ENCODE data around the gene RASGEF1B. TPM values are rescaled to one million over a fixed set of nuclear protein-coding genes. Genes with fewer than 3 reads are reported as not detected.

RASGEF1B gene
- total RNA-seq, 1 experiment from 2014 or later: 1.4 TPM

- no TSS peak for BruUV-seq (replicated peaks)
Observed at GRCh38 chr4:81389720-81390119, 82.0 kb downstream of the RASGEF1B start.

GRCh38 chr4:81380437-81380836 lies 91.3 kb downstream of the RASGEF1B start:
- Histone ChIP-seq H3K4me3 (ENCODE audit: low read length) (no peak overlapping the region), H3K9me2 (replicated peaks; ENCODE audit: low read length) (no peaks in the 10 kb centered on the region), H3K9ac (ENCODE audit: low read length) (no peak overlapping the region), H3K27ac (ENCODE audit: low read length) (no peak overlapping the region), H3K36me3 (ENCODE audit: low read depth, low read length) (no peaks in the 10 kb centered on the region), H3K27me3 (ENCODE audit: low read length) (peaks cover 20% of the 10 kb centered on the region; the same call in 1 of the 2 replicates), H3K4me1 (ENCODE audit: insufficient read depth, low read length) (no peaks in the 10 kb centered on the region), H3K9me3 (ENCODE audit: low read length) (no peaks in the 10 kb centered on the region), H3K79me2 (ENCODE audit: low read length) (no peaks in the 10 kb centered on the region), H3K4me2 (ENCODE audit: low read length) (no peak overlapping the region), H4K20me1 (ENCODE audit: low read length) (no peaks in the 10 kb centered on the region), H3F3A (ENCODE audit: low read length, unreplicated experiment) (no peaks in the 10 kb centered on the region), H2AFZ (ENCODE audit: low read length) (no peak overlapping the region)
- DNase-seq (no peak), ATAC-seq (no peak)
- no TSS peak for BruUV-seq (replicated peaks)
- ChIA-PET CTCF (interaction anchor here (1.0 kb wide), 1 partner anchor 10 kb away, joined by 3 read pairs; no protein-coding TSS in a partner anchor), POLR2A (ENCODE audit: unreplicated experiment) (no interaction called here)
- TF ChIP-seq, protein P1, sequence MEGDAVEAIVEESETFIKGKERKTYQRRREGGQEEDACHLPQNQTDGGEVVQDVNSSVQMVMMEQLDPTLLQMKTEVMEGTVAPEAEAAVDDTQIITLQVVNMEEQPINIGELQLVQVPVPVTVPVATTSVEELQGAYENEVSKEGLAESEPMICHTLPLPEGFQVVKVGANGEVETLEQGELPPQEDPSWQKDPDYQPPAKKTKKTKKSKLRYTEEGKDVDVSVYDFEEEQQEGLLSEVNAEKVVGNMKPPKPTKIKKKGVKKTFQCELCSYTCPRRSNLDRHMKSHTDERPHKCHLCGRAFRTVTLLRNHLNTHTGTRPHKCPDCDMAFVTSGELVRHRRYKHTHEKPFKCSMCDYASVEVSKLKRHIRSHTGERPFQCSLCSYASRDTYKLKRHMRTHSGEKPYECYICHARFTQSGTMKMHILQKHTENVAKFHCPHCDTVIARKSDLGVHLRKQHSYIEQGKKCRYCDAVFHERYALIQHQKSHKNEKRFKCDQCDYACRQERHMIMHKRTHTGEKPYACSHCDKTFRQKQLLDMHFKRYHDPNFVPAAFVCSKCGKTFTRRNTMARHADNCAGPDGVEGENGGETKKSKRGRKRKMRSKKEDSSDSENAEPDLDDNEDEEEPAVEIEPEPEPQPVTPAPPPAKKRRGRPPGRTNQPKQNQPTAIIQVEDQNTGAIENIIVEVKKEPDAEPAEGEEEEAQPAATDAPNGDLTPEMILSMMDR (conservative IDR thresholded peaks at IDR 0.05; ENCODE audit: low read depth, low read length): no peak
- TF ChIP-seq EZH2 (IDR thresholded peaks at IDR 0.05; ENCODE audit: low read length, unreplicated experiment) (no peak), EZH2phosphoT487 (IDR thresholded peaks at IDR 0.05; ENCODE audit: borderline replicate concordance, low read length) (no peak)
- intact Hi-C loops (cut with micrococcal nuclease): no loop called here

More at GRCh38 chr4:81389720-81390119, 82.0 kb downstream of the RASGEF1B start:
- H3K4me2 ChIP-seq (ENCODE audit: low read length): no peak overlapping the region
- H4K20me1 ChIP-seq (ENCODE audit: low read length): no peaks in the 10 kb centered on the region
- TF ChIP-seq, protein P1 (conservative IDR thresholded peaks at IDR 0.05; ENCODE audit: low read depth, low read length): no peak
- TF ChIP-seq EZH2phosphoT487 (IDR thresholded peaks at IDR 0.05; ENCODE audit: borderline replicate concordance, low read length): no peak
- no peak for TF ChIP-seq EZH2 (IDR thresholded peaks at IDR 0.05; ENCODE audit: low read length, unreplicated experiment)
- no peaks in the 10 kb centered on the region for H3K9me2 ChIP-seq (replicated peaks; ENCODE audit: low read length)
- H3K9me3 ChIP-seq (ENCODE audit: low read length): no peaks in the 10 kb centered on the region
- H2AFZ ChIP-seq (ENCODE audit: low read length): no peak overlapping the region
- H3F3A ChIP-seq (ENCODE audit: low read length, unreplicated experiment): no peaks in the 10 kb centered on the region
- no peak overlapping the region for H3K4me3 ChIP-seq (ENCODE audit: low read length)
- 0 out of 2 replicates have a peak, but pooled peaks cover 1% of the 10 kb centered on the region for H3K27me3 ChIP-seq (ENCODE audit: low read length)
- no peaks in the 10 kb centered on the region for H3K79me2 ChIP-seq (ENCODE audit: low read length)
- ChIA-PET CTCF (no interaction called here), POLR2A (ENCODE audit: unreplicated experiment) (no interaction called here)
- DNase-seq (no peak), ATAC-seq (no peak)
- no peaks in the 10 kb centered on the region for H3K36me3 ChIP-seq (ENCODE audit: low read depth, low read length)
- no peaks in the 10 kb centered on the region for H3K4me1 ChIP-seq (ENCODE audit: insufficient read depth, low read length)
- intact Hi-C loops (cut with micrococcal nuclease): no loop called here
- H3K27ac ChIP-seq (ENCODE audit: low read length): no peak overlapping the region
- no peak overlapping the region for H3K9ac ChIP-seq (ENCODE audit: low read length)

DNA sequence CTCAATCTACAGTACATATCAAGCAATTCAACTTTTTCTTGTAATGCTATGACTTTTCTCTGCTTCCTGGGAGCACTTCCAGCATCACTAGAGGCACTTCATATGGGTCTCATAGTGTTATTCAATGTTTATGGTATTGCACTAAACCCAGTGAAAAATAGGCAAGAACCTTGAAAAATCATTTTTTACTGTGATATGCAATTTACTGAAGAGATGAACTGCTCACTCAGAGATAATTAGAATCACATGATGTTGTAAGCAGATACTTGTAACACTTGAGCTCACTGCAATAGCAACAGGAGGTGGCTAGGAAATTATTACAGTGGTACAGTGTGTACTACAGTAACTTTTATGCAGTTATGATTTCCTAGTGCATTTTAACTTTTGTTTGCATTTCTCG lies 93.3 kb downstream of the RASGEF1B start:
- ATAC-seq (no peak), DNase-seq (no peak)
- Histone ChIP-seq H3K27me3 (ENCODE audit: low read length) (peaks cover 11% of the 10 kb centered on the region; the same call in 1 of the 2 replicates), H3F3A (ENCODE audit: low read length, unreplicated experiment) (no peaks in the 10 kb centered on the region), H2AFZ (ENCODE audit: low read length) (no peak overlapping the region), H4K20me1 (ENCODE audit: low read length) (no peaks in the 10 kb centered on the region), H3K4me2 (ENCODE audit: low read length) (no peak overlapping the region), H3K9ac (ENCODE audit: low read length) (no peak overlapping the region), H3K27ac (ENCODE audit: low read length) (no peak overlapping the region), H3K9me3 (ENCODE audit: low read length) (no peaks in the 10 kb centered on the region), H3K79me2 (ENCODE audit: low read length) (no peaks in the 10 kb centered on the region), H3K4me3 (ENCODE audit: low read length) (no peak overlapping the region), H3K9me2 (replicated peaks; ENCODE audit: low read length) (no peaks in the 10 kb centered on the region), H3K36me3 (ENCODE audit: low read depth, low read length) (no peaks in the 10 kb centered on the region), H3K4me1 (ENCODE audit: insufficient read depth, low read length) (no peaks in the 10 kb centered on the region)
- intact Hi-C loops (cut with micrococcal nuclease): no loop called here
- no TSS peak for BruUV-seq (replicated peaks)
- no peak for TF ChIP-seq EZH2 (IDR thresholded peaks at IDR 0.05; ENCODE audit: low read length, unreplicated experiment)
- no peak for TF ChIP-seq EZH2phosphoT487 (IDR thresholded peaks at IDR 0.05; ENCODE audit: borderline replicate concordance, low read length)
- TF ChIP-seq, protein P1 (conservative IDR thresholded peaks at IDR 0.05; ENCODE audit: low read depth, low read length): no peak
- CTCF ChIA-PET: no interaction called here
- POLR2A ChIA-PET (ENCODE audit: unreplicated experiment): no interaction called here

Measured in PC-3 (cell line).